GM12864 (cell line): ENCODE measurements around the gene ATL2.
"Not testable (repeated sequence)": the region's sequence is repeated elsewhere in the genome, so short reads cannot be mapped to it uniquely, and the experiment has no call there.

Experiments
- DNase-seq: peaks from one replicate; pipeline ENCODE4 v3.0.0-alpha.2; 2011; ENCODE audit warnings: low read depth
- H3K4me3 ChIP-seq: 2 replicates; pipeline ENCODE4 v1.5.1; 2011; ENCODE audit warnings: mild to moderate bottlenecking, low read depth, low read length, control low read depth
- TF ChIP-seq, protein P1 (sequence below): IDR thresholded peaks from 2 replicates; pipeline ENCODE4 v1.5.1; 2011; ENCODE audit warnings: low read depth, mild to moderate bottlenecking, moderate library complexity, low read length, control low read depth, inconsistent platforms; ENCODE audit errors: missing control alignments

Gene ATL2

GRCh38 chr2:38330754-38331153 lies 46.3 kb downstream of the ATL2 start:
- DNase-seq = no peak
- TF ChIP-seq, protein P1, sequence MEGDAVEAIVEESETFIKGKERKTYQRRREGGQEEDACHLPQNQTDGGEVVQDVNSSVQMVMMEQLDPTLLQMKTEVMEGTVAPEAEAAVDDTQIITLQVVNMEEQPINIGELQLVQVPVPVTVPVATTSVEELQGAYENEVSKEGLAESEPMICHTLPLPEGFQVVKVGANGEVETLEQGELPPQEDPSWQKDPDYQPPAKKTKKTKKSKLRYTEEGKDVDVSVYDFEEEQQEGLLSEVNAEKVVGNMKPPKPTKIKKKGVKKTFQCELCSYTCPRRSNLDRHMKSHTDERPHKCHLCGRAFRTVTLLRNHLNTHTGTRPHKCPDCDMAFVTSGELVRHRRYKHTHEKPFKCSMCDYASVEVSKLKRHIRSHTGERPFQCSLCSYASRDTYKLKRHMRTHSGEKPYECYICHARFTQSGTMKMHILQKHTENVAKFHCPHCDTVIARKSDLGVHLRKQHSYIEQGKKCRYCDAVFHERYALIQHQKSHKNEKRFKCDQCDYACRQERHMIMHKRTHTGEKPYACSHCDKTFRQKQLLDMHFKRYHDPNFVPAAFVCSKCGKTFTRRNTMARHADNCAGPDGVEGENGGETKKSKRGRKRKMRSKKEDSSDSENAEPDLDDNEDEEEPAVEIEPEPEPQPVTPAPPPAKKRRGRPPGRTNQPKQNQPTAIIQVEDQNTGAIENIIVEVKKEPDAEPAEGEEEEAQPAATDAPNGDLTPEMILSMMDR = no peak
- H3K4me3 ChIP-seq = no peak overlapping the region

- TF ChIP-seq, protein P1 = no peak
- no peak for DNase-seq
- no peak overlapping the region for H3K4me3 ChIP-seq
These were observed 49.5 kb downstream of the ATL2 start for GRCh38 chr2:38327580-38327979.

DNA sequence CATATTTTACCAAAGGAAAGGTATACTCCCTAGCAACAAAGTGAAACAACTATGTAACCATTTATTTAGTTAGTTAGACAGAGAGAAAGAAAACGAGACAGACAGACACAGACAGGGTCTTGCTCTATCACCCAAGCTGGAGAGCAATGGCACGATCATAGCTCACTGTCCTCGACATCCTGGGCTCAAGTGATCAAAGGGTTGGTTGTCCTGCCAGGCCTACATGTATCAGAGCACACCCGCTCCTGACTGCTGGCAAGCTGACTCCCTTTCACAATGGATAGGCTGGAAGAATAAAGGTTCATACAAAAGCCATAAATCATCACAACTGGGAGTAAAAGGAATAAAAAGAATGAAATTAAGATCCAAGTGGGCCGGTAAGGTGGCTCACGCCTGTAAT lies 53.5 kb downstream of the ATL2 start:
- H3K4me3 ChIP-seq = no peak overlapping the region
- DNase-seq = no peak
- TF ChIP-seq, protein P1 = no peak

DNA sequence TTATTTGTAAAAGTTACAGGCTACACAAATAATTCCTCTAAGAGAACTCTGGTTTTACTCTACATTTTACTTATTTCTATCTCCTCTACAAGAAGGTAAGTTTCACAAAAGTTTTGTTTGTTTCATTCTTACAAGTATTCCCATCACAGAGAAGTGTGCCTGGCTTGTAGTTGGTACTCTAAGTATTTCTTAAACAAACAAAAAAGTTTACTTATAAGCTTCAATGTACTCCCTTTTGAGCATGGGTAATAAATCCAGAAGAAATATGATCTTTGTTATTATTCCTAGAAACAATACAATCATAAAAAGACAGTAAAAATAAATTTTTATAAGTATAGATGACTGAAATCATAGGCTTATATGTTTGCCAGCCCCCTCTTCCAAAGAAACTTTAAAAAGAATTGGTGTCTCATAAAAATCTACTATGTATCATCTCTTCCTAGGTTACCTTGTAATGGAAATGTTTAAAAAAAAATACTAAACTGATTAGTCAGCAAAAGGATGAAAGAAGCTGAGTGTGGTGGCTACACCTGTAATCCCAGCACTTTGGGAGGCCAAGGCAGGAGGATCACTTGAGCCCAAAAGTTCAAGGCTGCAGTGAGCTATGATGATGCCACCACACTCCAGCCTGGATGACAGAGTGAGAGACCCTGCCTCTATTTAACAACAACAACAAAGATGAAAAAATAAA lies 54.7 kb downstream of the ATL2 start:
- no peak overlapping the region for H3K4me3 ChIP-seq
- TF ChIP-seq, protein P1 = no peak
- DNase-seq = no peak

- not testable (repeated sequence) for DNase-seq, H3K4me3 ChIP-seq
These were observed 57.8 kb downstream of the ATL2 start for GRCh38 chr2:38319240-38319639.

GRCh38 chr2:38317725-38318124 lies 59.3 kb downstream of the ATL2 start:
- H3K4me3 ChIP-seq = no peak overlapping the region
- TF ChIP-seq, protein P1 = no peak
- DNase-seq = no peak

- peak; percentile 10 for DNase-seq
- TF ChIP-seq, protein P1 = peak; percentile 55
These were observed 61.3 kb downstream of the ATL2 start for GRCh38 chr2:38315707-38316333.

More at GRCh38 chr2:38315707-38316333, 61.3 kb downstream of the ATL2 start:
- H3K4me3 ChIP-seq = no peak overlapping the region
